Smooth muscle cell (in vitro differentiated cells): ENCODE data around the gene ACAD11. TPM values are rescaled to one million over a fixed set of nuclear protein-coding genes. Genes with fewer than 3 reads are reported as not detected.

Experiments
- DNase-seq: peaks from one replicate; lab custom pipeline; 2025; ENCODE audit not compliant: unreplicated experiment; lab: John Stamatoyannopoulos, UW
- H2AFZ ChIP-seq: fragments of 200-600 bp; sonication (generic); 2 replicates; pipeline ENCODE4 v1.6.0; 2016; ENCODE audit warnings: antibody characterized with exemption, low read depth, mild to moderate bottlenecking
- H3F3A ChIP-seq: fragments of 200-600 bp; sonication (generic); 2 replicates; pipeline ENCODE4 v1.6.0; 2017; ENCODE audit warnings: antibody characterized with exemption, low read depth
- H3K27ac ChIP-seq: fragments of 200-600 bp; sonication (generic); 2 replicates; pipeline ENCODE4 v1.5.1; 2016; ENCODE audit warnings: low read depth, mild to moderate bottlenecking
- H3K27me3 ChIP-seq: fragments of 200-600 bp; sonication (generic); 2 replicates; pipeline ENCODE4 v1.6.1; 2016; ENCODE audit warnings: low read depth, mild to moderate bottlenecking
- H3K36me3 ChIP-seq: fragments of 200-600 bp; sonication (generic); 2 replicates; pipeline ENCODE4 v1.5.1; 2016; ENCODE audit warnings: low read depth
- H3K4me1 ChIP-seq: fragments of 200-600 bp; sonication (generic); 2 replicates; pipeline ENCODE4 v1.5.1; 2016; ENCODE audit warnings: low read depth
- H3K4me2 ChIP-seq: fragments of 200-600 bp; sonication (generic); 2 replicates; pipeline ENCODE4 v1.6.0; 2016; ENCODE audit warnings: mild to moderate bottlenecking
- H3K4me3 ChIP-seq: fragments of 200-600 bp; sonication (generic); 2 replicates; pipeline ENCODE4 v1.5.1; 2016; ENCODE audit warnings: mild to moderate bottlenecking
- H3K79me2 ChIP-seq: fragments of 200-600 bp; sonication (generic); 2 replicates; pipeline ENCODE4 v1.6.0; 2016; ENCODE audit warnings: low read depth, mild to moderate bottlenecking
- H3K9ac ChIP-seq: fragments of 200-600 bp; sonication (generic); 2 replicates; pipeline ENCODE4 v1.6.0; 2016; ENCODE audit warnings: low read depth
- H3K9me3 ChIP-seq: fragments of 200-600 bp; sonication (generic); replicated peaks from 2 replicates; pipeline ENCODE4 v1.5.1; 2016; ENCODE audit warnings: low read depth
- H4K20me1 ChIP-seq: fragments of 200-600 bp; sonication (generic); 2 replicates; pipeline ENCODE4 v1.6.0; 2016; ENCODE audit warnings: low read depth
- CTCF ChIP-seq: fragments of 200-600 bp; sonication (generic); IDR thresholded peaks from 2 replicates; pipeline ENCODE4 v1.5.1; 2017; ENCODE audit warnings: borderline replicate concordance, mild to moderate bottlenecking, antibody characterized with exemption; ENCODE audit not compliant: insufficient read depth, poor library complexity, severe bottlenecking
- WGBS: methylation state at CpG from one replicate; pipeline ENCODE4 v1.1.7; 2016; ENCODE audit warnings: low lambda C conversion rate; 5-methylcytosine and 5-hydroxymethylcytosine counted together
- polyA plus RNA-seq: library from polyadenylated mRNA; unstranded; fragments of >200 nt; fragmentation: Nextera tagmentation; extraction: Ambion mirVana; gene quantifications from 2 replicates; pipeline ENCODE4 v1.2.1, GENCODE V29; 2016
- total RNA-seq: library from RNA; depleted of rRNA; stranded (reverse); fragments of >200 nt; gene quantifications from 2 replicates; pipeline ENCODE4 v1.2.3, GENCODE V29; 2014

ACAD11 gene
- total and polyA plus RNA-seq, 2 experiments from 2014 or later: 24.8 to 28.3 TPM

- H3K27me3 ChIP-seq: no peaks in the 10 kb centered on the region
- no peak overlapping the region for H3K27ac ChIP-seq
- H3K4me3 ChIP-seq: no peak overlapping the region
- H3K79me2 ChIP-seq: no peaks in the 10 kb centered on the region
- H3K36me3 ChIP-seq: peaks cover 40% of the 10 kb centered on the region
- no peak overlapping the region for H3K9ac ChIP-seq
- no peaks in the 10 kb centered on the region for H3K9me3 ChIP-seq
- WGBS: 94% methylated on average over 1 of the region's 1 CpG
- no peak overlapping the region for H3K4me2 ChIP-seq
- no peaks in the 10 kb centered on the region for H3K4me1 ChIP-seq
- TF ChIP-seq CTCF: no peak
- no peaks in the 10 kb centered on the region for H4K20me1 ChIP-seq
- no peaks in the 10 kb centered on the region for H3F3A ChIP-seq
- DNase-seq: no peak
- H2AFZ ChIP-seq: no peak overlapping the region
These were observed 150.5 kb downstream of the ACAD11 start for GRCh38 chr3:132509096-132509495.

Other genes starting within 250 kb of the ACAD11 start
- gene DNAJC13, start 242.3 kb downstream of the ACAD11 start, total RNA-seq: 47.9 and 69.3 TPM in 2 replicates
- gene DNAJC13, start 242.3 kb downstream of the ACAD11 start, polyA plus RNA-seq: 11.1 and 12.7 TPM in 2 replicates
- not detected in 2 replicates for gene ACKR4, start 62.5 kb downstream of the ACAD11 start, total RNA-seq
- gene ACKR4, start 62.5 kb downstream of the ACAD11 start, polyA plus RNA-seq: not detected in 2 replicates
- 36.0 and 46.7 TPM in 2 replicates for gene UBA5, start 520 bp upstream of the ACAD11 start, total RNA-seq
- 43.7 and 46.0 TPM in 2 replicates for gene UBA5, start 520 bp upstream of the ACAD11 start, polyA plus RNA-seq
- 25.3 and 39.6 TPM in 2 replicates for gene NPHP3, start 62.6 kb upstream of the ACAD11 start, total RNA-seq
- gene NPHP3, start 62.6 kb upstream of the ACAD11 start, polyA plus RNA-seq: 9.9 and 13.0 TPM in 2 replicates